GM12892 (cell line): ENCODE results near the gene CORO7.
"Not testable (repeated sequence)": the region's sequence is repeated elsewhere in the genome, so short reads cannot be mapped to it uniquely, and the experiment has no call there.

Experiments
- DNase-seq: peaks from one replicate; pipeline ENCODE4 v3.0.0; 2011; ENCODE audit not compliant: insufficient read length
- FAIRE-seq: peaks from 2 replicates; lab custom pipeline; 2011; peaks lifted over from hg19 to GRCh38; lab: Jason Lieb, UNC
- POLR2A ChIP-seq: IDR thresholded peaks from 2 replicates; pipeline ENCODE4 v1.6.1; 2011; ENCODE audit warnings: low read depth, low read length, control low read depth
- POLR2AphosphoS5 ChIP-seq: IDR thresholded peaks from 2 replicates; pipeline ENCODE4 v1.6.1; 2011; ENCODE audit warnings: low read depth, low read length, control low read depth
- TAF1 ChIP-seq: IDR thresholded peaks from 2 replicates; pipeline ENCODE4 v1.6.1; 2011; ENCODE audit warnings: low read depth, mild to moderate bottlenecking, control low read depth, low read length, borderline replicate concordance

CORO7 gene

GRCh38 chr16:4350787-4351659 lies 65.4 kb downstream of the CORO7 start, which contains the start of gene PAM16:
Gene PAM16 (minus strand): TSS chr16:4351321. CDS start chr16:4351234, 87 bp downstream.
- DNase-seq, result peak; percentile 94
- peak; percentile 97 for FAIRE-seq
- TF ChIP-seq TAF1 (0 out of 2 replicates have a peak, but pooled peaks have one; percentile 50), POLR2AphosphoS5 (peak; percentile 78; the same call in 1 of the 2 replicates), POLR2A (peak; percentile 83; the same call in 1 of the 2 replicates)

- TF ChIP-seq TAF1, result no peak
- TF ChIP-seq POLR2A, result no peak
- TF ChIP-seq POLR2AphosphoS5, result no peak
- DNase-seq (no peak), FAIRE-seq (no peak)
These were observed 66.0 kb downstream of the CORO7 start for GRCh38 chr16:4350365-4350786.

- DNase-seq (no peak), FAIRE-seq (no peak)
- TF ChIP-seq POLR2AphosphoS5, result no peak
- TF ChIP-seq POLR2A, result no peak
- no peak for TF ChIP-seq TAF1
These were observed 67.1 kb downstream of the CORO7 start for GRCh38 chr16:4349332-4349731.

GRCh38 chr16:4347765-4348509 lies 68.5 kb downstream of the CORO7 start:
- no peak for FAIRE-seq

GRCh38 chr16:4347010-4347409 lies 69.4 kb downstream of the CORO7 start:
- no peak for TF ChIP-seq TAF1
- TF ChIP-seq POLR2A, result peak; percentile 20; the same call in 1 of the 2 replicates
- no peak for TF ChIP-seq POLR2AphosphoS5
- no peak for FAIRE-seq
- no peak for DNase-seq

More at GRCh38 chr16:4347765-4348509, 68.5 kb downstream of the CORO7 start:
- no peak for DNase-seq
- TF ChIP-seq POLR2A (no peak), TAF1 (no peak), POLR2AphosphoS5 (no peak)

- TF ChIP-seq POLR2A, result no peak
- TF ChIP-seq TAF1, result no peak
- no peak for TF ChIP-seq POLR2AphosphoS5
- DNase-seq (no peak), FAIRE-seq (no peak)
These were observed 70.3 kb downstream of the CORO7 start for GRCh38 chr16:4345836-4346781.

GRCh38 chr16:4344983-4345835 lies 71.2 kb downstream of the CORO7 start:
- TF ChIP-seq POLR2A, result no peak
- no peak for TF ChIP-seq TAF1
- no peak for TF ChIP-seq POLR2AphosphoS5
- FAIRE-seq (no peak), DNase-seq (no peak)

- peak; percentile 56 for FAIRE-seq
- DNase-seq, result not testable (repeated sequence)
These were observed 72.0 kb downstream of the CORO7 start for GRCh38 chr16:4344300-4344982.

GRCh38 chr16:4342866-4343744 lies 73.3 kb downstream of the CORO7 start:
- no peak for FAIRE-seq
- TF ChIP-seq TAF1 (no peak), POLR2AphosphoS5 (no peak), POLR2A (no peak)
- no peak for DNase-seq
